Embryonic facial prominence (tissue), 1 donor: ENCODE results near the gene POR.
"Not testable (repeated sequence)": the region's sequence is repeated elsewhere in the genome, so short reads cannot be mapped to it uniquely, and the experiment has no call there.

Experiments
- DNase-seq: peaks from one replicate; pipeline ENCODE4 v3.0.0-alpha.2; 2016; ENCODE audit errors: extremely low spot score

Gene POR

DNA sequence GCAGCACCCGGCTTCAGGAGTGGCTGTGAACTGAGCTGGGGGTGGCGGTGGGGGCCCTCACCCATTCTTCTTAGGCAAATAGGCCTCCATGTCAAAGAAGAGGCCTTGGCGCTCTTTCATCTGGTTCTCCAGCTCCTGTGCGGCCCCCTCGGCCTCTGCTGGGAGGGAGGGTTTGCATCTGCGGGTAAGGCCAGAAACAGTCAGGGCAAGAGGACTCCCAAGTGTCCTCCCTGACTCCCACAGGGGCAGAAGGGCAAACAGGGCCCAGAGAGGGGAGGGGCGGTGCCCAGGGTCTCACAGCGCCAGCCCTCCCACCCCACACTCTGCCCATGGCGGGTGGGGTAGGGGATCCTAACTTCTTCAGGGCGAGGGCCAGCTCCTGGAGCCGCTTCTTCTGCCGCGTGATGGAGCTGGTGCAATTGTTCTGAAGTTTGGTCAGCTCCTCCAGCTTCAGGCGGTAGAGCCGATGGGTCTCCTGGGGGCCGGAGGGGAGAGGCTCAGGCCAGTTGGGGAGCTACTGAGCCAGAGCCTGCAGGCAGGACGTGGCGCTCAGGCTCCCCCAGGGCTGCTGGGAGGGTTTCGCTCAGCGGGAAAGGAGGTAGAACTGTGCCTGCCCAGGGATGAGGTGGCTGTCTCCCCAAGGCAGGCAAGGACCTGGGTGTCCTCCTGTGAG is 77.3 kb downstream of the POR start:
- DNase-seq = no peak

DNA sequence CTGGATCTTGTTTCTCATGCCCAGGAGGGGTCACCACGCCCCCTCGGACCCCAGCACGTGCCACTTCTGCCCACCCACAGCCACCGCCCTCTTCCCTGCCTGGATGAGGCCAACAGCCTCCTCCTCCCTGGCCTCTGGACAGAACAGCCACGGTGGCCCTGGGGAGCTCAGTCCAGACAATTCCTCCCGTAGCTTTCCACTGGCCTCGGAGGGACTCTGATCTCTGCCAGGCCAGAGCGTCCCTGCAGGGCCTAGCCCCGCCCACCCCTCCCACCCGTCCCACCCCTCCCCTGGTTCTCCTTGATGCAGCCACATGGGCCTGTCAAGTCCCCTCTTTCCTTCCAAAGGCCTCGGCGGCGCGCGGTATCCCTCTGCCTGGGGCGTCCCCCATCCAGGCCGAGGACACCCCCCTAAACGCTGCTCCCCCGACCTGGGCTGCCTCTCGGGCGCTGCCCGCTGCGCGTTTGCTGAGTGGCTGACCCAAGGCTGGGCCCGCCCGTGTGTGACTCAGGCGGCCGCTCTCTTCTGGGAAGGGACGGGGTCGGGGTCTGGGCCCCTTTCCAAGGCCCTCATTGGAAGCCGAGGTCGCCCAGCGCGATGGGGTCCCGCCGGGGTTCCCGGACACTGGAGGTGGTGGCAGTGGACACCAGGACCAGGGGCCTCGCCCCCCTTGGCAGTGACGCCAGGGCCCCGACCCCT is 78.9 kb downstream of the POR start:
- DNase-seq = no peak

- DNase-seq = peak; percentile 68
Measured at GRCh38 chr7:75994388-75995051, 79.6 kb downstream of the POR start, which contains the start of gene TMEM120A. TSS of gene TMEM120A (minus strand) at chr7:75994595. CDS start at chr7:75994570, 25 bp downstream.

GRCh38 chr7:75995052-75995471 is 80.1 kb downstream of the POR start:
- DNase-seq = no peak

- DNase-seq = no peak
Measured at GRCh38 chr7:75995996-75996395, 81.0 kb downstream of the POR start.

GRCh38 chr7:75996476-75996875 is 81.5 kb downstream of the POR start:
- no peak for DNase-seq

GRCh38 chr7:75998038-75998437 is 83.1 kb downstream of the POR start:
- DNase-seq = no peak

- no peak for DNase-seq
Measured at GRCh38 chr7:76000566-76000965, 85.6 kb downstream of the POR start.

GRCh38 chr7:76002139-76002538 is 87.2 kb downstream of the POR start:
- DNase-seq = no peak

DNA sequence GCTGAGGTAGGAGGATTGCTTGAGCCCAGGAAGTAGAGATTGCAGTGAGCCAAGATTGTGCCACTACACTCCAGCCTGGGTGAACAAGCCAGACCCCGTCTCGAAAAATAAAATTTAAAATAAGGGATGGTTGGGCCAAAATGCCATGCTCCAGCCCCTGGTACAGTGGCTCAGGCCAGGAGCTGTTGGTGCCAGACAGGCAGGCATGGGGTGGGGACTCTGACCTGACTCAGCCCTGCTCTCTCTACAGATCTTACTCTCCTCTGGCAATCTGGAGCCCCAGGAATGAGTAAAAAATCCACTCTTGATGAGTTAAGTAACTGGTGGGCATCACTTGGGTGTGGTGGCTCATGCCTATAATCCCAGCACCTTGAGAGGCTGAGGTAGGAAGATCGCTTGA is 87.9 kb downstream of the POR start:
- DNase-seq = no peak

DNA sequence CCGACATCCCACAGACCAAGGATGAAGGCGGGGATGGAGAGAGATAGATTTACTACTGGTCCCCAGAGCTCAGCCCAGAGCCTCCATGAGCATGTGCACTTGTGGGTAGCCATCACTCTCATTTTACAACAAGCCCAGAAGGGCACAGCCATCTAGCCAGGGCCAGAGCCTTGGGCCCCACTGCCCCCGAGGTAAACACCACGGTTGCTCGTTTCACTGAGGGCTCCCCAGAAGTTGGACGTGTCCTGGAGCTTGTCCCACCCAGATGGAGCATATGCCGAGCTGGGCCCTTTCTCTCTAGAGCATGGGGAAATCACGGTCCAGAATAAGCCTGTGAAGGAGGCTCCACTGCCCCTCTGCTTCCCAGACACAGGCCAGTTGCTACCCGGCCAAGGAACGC is 88.4 kb downstream of the POR start:
- no peak for DNase-seq

DNA sequence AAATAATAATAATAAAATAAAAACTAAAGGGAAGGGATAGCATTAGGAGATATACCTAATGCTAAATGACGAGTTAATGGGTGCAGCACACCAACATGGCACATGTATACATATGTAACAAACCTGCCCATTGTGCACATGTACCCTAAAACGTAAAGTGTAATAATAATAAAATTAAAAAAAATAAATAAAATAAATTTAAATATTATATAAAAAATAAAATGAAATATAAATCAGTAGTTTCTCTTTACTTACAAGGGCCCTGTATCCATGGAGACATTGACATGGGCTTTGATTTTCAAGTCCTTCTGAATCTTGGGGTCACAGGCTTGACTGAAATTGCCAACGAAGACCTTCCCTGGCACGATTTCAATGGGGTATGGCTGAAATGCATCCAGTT is 90.0 kb downstream of the POR start:
- not testable (repeated sequence) for DNase-seq

DNA sequence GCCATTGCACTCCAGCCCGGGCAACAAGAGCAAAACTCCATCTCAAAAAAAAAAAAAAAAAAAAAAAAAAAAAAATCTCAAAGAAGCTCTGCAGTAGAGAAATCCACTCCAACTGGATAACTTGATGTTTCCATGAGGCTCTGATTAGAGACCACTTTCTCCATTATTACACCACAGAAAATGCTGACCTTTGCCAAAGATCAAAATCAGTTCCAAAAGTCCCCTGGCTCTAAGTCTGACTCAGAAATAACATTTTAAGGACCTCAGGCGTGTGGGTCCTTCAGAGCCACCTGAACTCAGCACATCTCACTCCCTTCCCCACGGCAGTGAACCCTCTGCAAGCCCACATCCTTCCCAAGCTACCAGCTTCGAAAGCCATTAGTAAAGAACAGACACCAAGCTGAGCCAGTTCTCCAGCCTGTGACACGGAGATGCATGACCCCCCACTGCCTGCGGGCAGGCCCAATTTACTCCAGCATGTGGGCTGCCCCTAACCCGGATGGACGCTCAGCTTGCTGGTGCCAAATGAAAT is 93.3 kb downstream of the POR start:
- DNase-seq = no peak

GRCh38 chr7:76009672-76010600 is 95.0 kb downstream of the POR start:
- no peak for DNase-seq

GRCh38 chr7:76011442-76011861 is 96.5 kb downstream of the POR start:
- DNase-seq = no peak

DNA sequence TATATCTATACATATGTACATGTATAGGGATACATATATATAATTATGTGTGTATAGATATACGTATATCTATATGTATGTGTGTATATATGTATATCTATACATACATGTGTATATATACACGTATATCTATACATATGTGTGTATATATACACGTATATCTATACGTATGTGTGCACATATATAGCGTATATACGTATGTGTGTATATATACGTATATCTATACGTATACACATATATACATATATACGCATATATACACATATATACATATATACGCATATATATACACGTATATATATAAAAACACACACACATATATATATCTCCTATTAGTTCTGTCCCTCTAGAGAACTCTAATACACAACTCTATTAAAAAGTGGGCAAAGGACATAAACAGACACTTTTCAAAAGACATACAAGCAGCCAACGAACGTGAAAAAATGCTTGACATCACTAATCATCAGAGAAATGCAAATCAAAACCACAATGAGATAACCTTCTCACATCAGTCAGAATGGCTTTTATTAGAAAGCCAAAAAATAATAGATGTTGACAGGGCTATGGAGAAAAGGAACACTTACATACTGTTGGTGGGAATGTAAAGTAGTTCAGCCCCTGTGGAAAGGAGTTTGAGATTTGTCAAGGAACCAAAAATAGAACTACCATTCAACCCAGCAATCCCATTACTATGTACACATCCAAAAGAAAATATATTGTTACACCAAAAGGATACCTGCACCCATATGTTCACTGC is 101.4 kb downstream of the POR start:
- DNase-seq = no peak

DNA sequence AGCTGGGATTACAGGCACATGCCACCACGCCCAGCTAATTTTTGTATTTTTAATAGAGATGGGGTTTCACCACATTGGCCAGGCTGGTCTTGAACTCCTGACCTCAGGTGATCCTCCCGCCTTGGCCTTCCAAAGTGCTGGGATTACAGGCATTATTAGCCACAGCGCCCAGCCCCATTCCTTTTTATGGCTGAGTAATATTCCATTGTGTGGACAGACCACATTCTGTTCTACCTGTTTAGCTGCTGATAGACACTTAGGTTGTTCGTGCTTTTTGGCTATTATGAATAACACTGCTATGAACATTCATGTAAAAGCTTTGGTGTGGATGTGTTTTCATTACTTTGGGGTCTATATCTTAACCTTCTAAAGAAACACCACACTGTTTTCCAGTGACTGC is 103.6 kb downstream of the POR start:
- DNase-seq = not testable (repeated sequence)

DNA sequence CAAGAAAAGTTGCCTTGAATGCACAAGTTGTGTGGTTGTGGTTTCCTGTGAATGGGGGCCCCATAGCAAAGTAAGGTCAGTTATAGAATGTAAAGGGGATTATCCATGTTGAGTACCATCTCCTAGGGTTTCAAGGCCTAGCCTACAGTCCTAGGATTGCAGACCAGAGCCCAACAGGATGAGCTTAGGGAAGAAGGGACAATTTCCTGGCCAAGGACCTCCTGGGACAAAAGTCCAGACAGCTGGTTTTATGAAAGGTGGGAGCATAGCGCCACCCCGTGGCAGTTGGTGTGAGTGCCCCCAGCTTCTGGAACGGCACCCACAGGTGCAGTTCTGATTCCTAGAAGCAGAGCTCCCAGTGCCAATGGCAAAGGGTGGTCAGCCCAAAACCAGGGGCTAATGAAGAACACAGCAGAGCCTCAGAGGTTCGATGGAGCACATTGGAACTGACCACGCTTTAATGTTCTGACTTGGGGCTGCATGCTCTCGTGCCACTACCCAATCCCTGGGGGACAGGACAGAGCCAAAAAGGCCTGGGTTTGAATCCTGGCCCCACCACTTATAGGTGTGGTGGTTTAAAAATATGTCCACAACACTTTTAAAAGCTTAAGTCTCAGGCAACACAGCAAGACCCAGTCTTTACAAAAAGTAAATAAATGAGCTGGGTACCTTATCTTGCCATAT is 105.2 kb downstream of the POR start:
- no peak for DNase-seq

DNA sequence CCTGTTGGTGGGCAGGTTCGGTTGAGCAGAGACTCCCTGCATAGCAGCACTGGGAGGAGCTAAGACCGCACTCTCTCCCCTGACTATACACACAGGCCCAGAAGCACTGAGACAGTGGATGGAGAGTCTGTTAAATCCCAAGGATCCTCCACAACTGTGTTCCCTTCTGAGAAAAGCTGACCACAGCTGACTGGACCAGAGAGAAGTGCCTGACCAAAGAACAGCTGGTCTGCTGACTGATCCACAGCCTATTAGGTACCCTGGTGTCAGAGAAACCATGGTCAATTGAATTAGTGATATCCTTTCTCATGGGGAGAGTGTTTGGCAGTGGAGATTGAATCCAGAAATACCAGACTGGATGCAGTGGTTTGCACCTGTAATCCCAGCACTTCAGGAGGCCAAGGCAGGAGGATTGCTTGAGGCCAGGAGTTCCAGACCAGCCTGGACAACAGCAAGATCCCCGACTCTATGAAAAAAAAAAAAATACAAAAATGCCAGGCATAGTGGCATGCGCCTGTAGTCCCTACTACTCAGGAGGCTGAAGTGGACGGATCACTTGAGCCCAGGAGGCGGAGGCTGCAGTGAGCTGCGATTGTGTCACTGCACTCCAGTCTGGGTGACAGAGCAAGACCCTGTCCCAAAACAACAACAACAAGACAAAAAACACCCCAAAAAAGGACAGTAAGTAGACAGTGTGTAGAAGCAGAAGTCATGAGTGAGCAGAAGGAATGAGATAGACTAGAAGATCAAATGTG is 107.2 kb downstream of the POR start:
- no peak for DNase-seq
